Measurements from ENCODE around the gene SEZ6L2.

SEZ6L2 gene

GRCh38 chr16:29844575-29845331 is 54.6 kb downstream of the SEZ6L2 start:
- H3K79me2 ChIP-seq (ENCODE audit: insufficient read depth, low read length), result no peaks in the 10 kb centered on the region
- no peaks in the 10 kb centered on the region for H3F3A ChIP-seq (ENCODE audit: low read depth)
- no peaks in the 10 kb centered on the region for H3K9me3 ChIP-seq (ENCODE audit: insufficient read depth, low read depth, low read length)
- TF ChIP-seq EZH2phosphoT487 (IDR thresholded peaks at IDR 0.05; ENCODE audit: borderline replicate concordance), result no peak
- TF ChIP-seq, protein P1, sequence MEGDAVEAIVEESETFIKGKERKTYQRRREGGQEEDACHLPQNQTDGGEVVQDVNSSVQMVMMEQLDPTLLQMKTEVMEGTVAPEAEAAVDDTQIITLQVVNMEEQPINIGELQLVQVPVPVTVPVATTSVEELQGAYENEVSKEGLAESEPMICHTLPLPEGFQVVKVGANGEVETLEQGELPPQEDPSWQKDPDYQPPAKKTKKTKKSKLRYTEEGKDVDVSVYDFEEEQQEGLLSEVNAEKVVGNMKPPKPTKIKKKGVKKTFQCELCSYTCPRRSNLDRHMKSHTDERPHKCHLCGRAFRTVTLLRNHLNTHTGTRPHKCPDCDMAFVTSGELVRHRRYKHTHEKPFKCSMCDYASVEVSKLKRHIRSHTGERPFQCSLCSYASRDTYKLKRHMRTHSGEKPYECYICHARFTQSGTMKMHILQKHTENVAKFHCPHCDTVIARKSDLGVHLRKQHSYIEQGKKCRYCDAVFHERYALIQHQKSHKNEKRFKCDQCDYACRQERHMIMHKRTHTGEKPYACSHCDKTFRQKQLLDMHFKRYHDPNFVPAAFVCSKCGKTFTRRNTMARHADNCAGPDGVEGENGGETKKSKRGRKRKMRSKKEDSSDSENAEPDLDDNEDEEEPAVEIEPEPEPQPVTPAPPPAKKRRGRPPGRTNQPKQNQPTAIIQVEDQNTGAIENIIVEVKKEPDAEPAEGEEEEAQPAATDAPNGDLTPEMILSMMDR (conservative IDR thresholded peaks at IDR 0.05; ENCODE audit: low read length), result no peak
- H4K20me1 ChIP-seq (ENCODE audit: insufficient read depth, low read length, poor library complexity, severe bottlenecking), result no peaks in the 10 kb centered on the region
- H3K36me3 ChIP-seq (ENCODE audit: insufficient read depth, low read length), result no peaks in the 10 kb centered on the region
- no peak overlapping the region for H3K9ac ChIP-seq (ENCODE audit: low read depth, low read length, poor library complexity, severe bottlenecking)
- H2AFZ ChIP-seq (ENCODE audit: low read length), result no peak overlapping the region
- H3K9me2 ChIP-seq (replicated peaks; ENCODE audit: low read depth, low read length), result no peaks in the 10 kb centered on the region
- H3K4me1 ChIP-seq (ENCODE audit: insufficient read depth, low read length, poor library complexity, severe bottlenecking), result no peaks in the 10 kb centered on the region
- no peak overlapping the region for H3K4me3 ChIP-seq (ENCODE audit: low read length, poor library complexity, severe bottlenecking)
- no peak overlapping the region for H3K4me2 ChIP-seq (ENCODE audit: low read depth, low read length, poor library complexity, severe bottlenecking)
- no peaks in the 10 kb centered on the region for H3K27me3 ChIP-seq (ENCODE audit: insufficient read depth, low read length, poor library complexity, severe bottlenecking)

GRCh38 chr16:29843931-29844330 is 55.4 kb downstream of the SEZ6L2 start:
- TF ChIP-seq, protein P1 (conservative IDR thresholded peaks at IDR 0.05; ENCODE audit: low read length), result no peak
- TF ChIP-seq EZH2phosphoT487 (IDR thresholded peaks at IDR 0.05; ENCODE audit: borderline replicate concordance), result no peak
- no peaks in the 10 kb centered on the region for H3K79me2 ChIP-seq (ENCODE audit: insufficient read depth, low read length)
- H3K9me3 ChIP-seq (ENCODE audit: insufficient read depth, low read depth, low read length), result no peaks in the 10 kb centered on the region
- no peak overlapping the region for H3K4me2 ChIP-seq (ENCODE audit: low read depth, low read length, poor library complexity, severe bottlenecking)
- H4K20me1 ChIP-seq (ENCODE audit: insufficient read depth, low read length, poor library complexity, severe bottlenecking), result no peaks in the 10 kb centered on the region
- no peaks in the 10 kb centered on the region for H3K36me3 ChIP-seq (ENCODE audit: insufficient read depth, low read length)
- no peaks in the 10 kb centered on the region for H3K27me3 ChIP-seq (ENCODE audit: insufficient read depth, low read length, poor library complexity, severe bottlenecking)
- H3K4me3 ChIP-seq (ENCODE audit: low read length, poor library complexity, severe bottlenecking), result no peak overlapping the region
- H3K9me2 ChIP-seq (replicated peaks; ENCODE audit: low read depth, low read length), result no peaks in the 10 kb centered on the region
- no peaks in the 10 kb centered on the region for H3K4me1 ChIP-seq (ENCODE audit: insufficient read depth, low read length, poor library complexity, severe bottlenecking)
- no peak overlapping the region for H2AFZ ChIP-seq (ENCODE audit: low read length)
- no peak overlapping the region for H3K9ac ChIP-seq (ENCODE audit: low read depth, low read length, poor library complexity, severe bottlenecking)
- no peaks in the 10 kb centered on the region for H3F3A ChIP-seq (ENCODE audit: low read depth)

- Histone ChIP-seq H3K4me1 (ENCODE audit: insufficient read depth, low read length, poor library complexity, severe bottlenecking) (no peaks in the 10 kb centered on the region), H4K20me1 (ENCODE audit: insufficient read depth, low read length, poor library complexity, severe bottlenecking) (no peaks in the 10 kb centered on the region), H3K79me2 (ENCODE audit: insufficient read depth, low read length) (no peaks in the 10 kb centered on the region), H3K4me2 (ENCODE audit: low read depth, low read length, poor library complexity, severe bottlenecking) (no peak overlapping the region), H3K4me3 (ENCODE audit: low read length, poor library complexity, severe bottlenecking) (no peak overlapping the region), H3F3A (ENCODE audit: low read depth) (no peaks in the 10 kb centered on the region), H3K9ac (ENCODE audit: low read depth, low read length, poor library complexity, severe bottlenecking) (no peak overlapping the region), H3K9me3 (ENCODE audit: insufficient read depth, low read depth, low read length) (no peaks in the 10 kb centered on the region), H3K9me2 (replicated peaks; ENCODE audit: low read depth, low read length) (no peaks in the 10 kb centered on the region), H3K36me3 (ENCODE audit: insufficient read depth, low read length) (no peaks in the 10 kb centered on the region), H3K27me3 (ENCODE audit: insufficient read depth, low read length, poor library complexity, severe bottlenecking) (no peaks in the 10 kb centered on the region), H2AFZ (ENCODE audit: low read length) (no peak overlapping the region)
- TF ChIP-seq, protein P1 (conservative IDR thresholded peaks at IDR 0.05; ENCODE audit: low read length), result peak; percentile 50
- no peak for TF ChIP-seq EZH2phosphoT487 (IDR thresholded peaks at IDR 0.05; ENCODE audit: borderline replicate concordance)
These were observed 56.5 kb downstream of the SEZ6L2 start for GRCh38 chr16:29842732-29843346.

All from Loucy (cell line).